Ureter (tissue), 1 donor: ENCODE results near the gene CTF1. TPM values are rescaled to one million over a fixed set of nuclear protein-coding genes. Genes with fewer than 3 reads are reported as not detected.

Source experiments
- DNase-seq: peaks from one replicate; pipeline ENCODE4 v3.0.0-alpha.2; 2020; ENCODE audit warnings: low spot score
- total RNA-seq: library from RNA; stranded (reverse); gene quantifications from one replicate; pipeline ENCODE4 v1.2.4, GENCODE V29; 2023
- donor health status: DM: yes; HTN: yes; CAD: no.

The CTF1 gene
- total RNA-seq, 1 donor from 2014 or later: 8.2 TPM

- DNase-seq: no peak
These were observed 10.7 kb downstream of the CTF1 start for GRCh38 chr16:30907064-30907463.

DNA sequence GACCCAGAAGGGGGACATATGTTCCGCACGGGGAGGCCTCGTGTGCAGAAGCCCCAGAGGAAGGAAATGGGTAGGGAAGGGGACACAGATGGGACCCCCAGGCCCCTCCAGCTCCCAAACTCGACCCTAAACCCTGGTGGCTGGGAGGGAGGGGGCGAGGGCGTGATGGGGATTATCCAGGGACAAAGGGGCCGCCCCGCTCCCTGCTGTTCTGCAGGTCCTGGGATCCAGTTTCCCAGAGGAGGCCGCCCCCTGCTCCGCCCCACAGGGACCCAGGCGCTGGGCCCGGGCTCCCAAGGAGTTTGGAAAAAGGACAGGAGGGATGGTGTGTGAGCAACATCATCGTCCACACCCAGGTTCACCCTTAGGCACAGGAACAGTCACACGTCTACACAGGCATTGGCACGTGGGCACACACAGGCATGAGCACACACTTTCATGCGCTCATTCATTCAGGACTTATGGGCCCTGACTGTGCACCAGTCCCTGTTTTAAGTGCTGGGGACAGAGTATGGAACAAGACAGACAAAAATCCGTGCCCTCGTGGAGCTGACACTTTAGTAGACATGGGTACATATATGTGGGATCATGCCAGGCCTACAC is 14.1 kb downstream of the CTF1 start:
- no peak for DNase-seq

DNA sequence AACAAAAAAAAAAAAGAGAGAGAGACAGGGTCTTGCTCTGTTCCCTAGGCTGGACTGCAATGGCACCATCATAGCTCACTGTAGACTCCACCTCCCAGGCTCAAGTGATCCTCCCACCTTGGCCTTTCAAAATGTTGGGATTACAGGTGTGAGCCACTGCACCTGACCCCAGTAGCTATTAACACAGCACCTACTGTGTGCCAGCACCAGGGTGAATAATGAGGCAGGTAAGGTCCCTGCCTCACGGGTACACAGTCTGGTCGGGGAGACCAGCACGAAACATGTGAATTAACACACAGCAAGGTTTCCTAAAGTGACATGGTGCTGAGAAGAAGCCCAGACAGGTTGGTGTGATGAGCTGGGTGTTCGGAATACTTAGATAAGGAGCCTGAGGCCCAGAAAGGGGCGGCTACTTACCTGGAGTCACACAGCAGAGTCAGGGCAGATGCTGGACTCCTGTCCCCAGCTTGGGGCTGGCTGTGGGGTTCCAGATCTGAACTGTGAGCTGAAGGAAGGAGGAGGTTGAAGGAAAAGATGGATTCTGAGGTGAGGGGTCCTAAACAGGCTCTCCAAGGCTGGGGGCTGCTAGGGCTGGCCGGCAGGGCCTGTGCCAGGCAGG is 16.5 kb downstream of the CTF1 start:
- DNase-seq: no peak

DNA sequence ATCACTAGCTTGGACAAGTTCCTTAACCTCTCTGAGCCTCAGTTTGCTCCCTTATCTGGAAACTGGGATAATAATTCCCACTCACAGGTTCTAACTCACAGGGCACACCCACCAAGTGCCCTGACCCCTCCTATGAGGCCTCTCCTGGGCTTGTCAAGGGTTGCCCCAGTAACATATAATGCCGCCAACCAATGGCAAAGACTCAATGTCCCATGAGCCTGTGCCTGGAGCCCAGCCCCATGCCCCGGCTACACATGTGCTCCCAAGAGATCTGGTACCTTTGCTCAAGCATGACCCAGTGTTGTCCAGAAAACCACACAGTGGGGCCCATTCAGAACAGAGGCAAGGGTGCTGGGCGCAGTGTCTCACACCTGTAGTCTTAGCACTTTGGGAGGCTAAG is 18.4 kb downstream of the CTF1 start:
- DNase-seq: no peak

DNA sequence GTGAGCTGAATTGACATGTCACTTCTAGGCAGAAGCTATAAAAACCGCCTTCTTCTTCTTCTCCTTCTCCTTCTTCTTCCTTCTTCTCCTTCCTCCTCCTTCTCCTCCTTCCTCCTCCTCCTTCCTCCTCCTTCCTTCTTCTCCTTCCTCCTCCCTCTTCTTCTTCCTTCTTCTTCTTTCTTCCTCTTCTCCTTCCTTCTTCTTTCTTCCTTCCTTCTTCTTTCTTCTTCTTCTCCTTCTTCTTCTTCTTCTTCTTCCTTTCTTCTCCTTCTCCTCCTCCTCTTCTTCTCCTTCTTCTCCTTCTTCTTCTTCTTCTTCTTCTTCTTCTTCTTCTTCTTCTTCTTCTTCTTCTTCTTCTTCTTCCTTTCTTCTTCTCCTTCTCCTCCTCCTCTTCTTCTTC is 22.2 kb downstream of the CTF1 start:
- no peak for DNase-seq

DNA sequence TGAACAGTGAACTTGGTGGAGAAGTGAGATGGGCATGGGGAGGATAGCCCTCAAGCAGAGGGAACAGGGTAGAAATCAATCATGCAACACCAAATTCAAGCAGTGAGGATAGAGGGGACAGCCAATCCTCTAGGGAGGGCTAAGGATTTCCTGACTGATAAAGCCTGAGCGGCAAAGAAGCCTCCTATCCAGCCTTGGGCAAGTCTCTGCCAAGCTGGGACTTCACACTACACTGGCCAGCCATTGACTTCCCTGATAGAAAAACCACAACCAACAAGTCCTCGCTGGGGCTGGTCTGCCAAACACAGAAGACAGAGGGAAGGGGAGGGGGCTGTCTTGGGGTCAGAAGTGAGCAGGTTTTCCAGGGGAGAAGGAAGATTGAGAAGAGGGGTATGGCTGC is 24.5 kb downstream of the CTF1 start:
- no peak for DNase-seq

DNA sequence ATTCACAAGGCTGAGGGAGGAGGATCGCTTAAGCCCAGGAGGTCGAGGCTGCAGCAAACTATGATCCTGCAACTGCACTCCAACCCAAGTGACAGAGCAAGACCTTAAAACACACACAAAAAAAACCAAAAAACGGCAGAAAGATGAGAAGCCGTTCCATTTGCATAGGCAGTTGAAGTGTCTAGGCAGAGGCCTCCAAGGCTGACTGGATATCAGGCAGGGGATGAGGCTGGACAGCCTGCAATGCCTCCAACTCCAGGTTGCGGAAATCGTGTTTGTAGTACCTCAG is 25.0 kb downstream of the CTF1 start:
- DNase-seq: no peak

DNA sequence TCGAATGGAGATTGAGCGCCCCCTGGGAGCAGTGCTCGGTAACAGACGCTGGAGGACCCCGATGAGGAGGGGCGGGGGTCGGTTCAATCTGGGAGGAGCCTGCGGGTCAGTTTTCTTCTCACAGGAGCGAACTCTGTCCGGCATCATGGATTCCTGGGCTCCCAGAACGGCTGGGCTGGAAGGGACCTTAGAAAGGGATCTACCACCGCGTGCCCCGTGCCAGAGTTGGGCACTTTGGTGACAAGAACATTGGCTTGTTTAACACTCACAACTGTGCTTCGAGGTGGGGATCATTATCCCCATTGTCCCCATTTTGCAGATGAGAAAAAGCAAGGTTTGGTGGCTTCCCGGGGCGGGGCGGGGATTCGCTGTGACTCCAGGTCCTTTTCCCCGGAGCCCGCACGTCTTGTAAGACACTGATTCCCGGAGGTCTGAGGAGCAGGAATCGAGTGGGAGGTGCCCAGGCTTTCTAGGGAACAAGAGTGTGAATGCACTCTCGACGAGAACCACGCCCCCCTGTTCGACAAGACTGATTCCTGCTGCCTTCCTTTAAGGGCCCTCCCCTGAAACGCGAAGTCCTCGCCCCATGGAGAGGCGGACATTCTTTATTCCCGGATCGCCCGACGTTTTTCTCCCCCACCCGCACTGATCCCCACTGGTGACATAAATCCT is 25.5 kb downstream of the CTF1 start:
- peak; percentile 94 for DNase-seq

DNA sequence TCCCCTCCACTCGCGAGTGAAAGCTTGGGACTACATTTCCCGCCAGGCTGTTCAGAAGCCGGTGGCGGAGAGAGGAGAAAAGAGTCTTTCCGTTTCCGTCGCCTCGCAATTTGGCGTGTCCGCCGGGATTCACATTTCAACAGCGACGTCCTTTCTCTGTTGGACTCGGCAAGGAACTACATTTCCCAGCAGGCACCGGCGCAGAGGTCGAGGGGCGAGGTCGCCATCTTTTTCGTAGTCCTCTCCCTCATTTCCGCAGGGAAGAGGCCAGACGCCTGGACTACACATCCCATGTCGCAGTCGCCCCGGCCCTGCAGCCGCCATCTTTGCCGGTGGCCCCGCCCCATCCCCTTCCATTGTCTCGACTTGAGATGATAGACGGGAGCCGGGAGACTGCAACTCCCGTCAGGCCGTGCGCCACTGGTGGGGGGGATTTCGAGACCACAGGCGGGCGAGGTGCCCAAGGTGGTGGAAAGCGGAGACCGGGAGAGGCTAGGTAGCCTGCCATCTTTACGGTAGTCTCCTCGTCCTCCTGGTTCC is 26.1 kb downstream of the CTF1 start:
- DNase-seq: peak; percentile 100

DNA sequence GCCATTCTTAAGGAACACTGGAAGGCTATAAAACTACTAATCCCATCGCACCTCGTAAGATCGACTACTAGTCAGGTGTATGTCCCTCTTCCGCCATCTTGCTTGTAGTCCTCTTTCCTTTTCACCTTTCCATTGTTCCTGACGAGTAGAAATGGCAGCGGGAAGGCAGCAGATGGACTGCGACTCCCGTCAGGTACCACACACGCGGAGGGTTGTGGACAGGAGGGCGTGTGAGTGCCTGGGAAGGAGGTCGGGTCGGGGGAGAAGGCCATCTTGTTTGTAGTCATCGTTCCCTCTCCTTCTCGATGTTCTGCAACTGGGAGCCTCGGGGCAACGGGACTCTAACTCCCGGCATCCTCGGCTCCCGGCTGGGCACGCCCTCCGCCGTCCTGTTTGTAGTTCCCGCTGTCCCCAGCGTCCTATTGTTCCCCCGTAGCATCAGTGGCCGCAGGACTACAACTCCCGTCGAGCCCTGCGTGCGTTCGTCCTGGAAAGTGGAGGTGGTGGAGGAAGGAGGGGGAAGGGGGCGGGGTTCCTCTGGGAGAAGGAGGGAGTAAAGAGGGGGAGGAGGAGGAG is 26.6 kb downstream of the CTF1 start:
- DNase-seq: peak; percentile 100

- peak; percentile 69 for DNase-seq
These were observed 27.2 kb downstream of the CTF1 start, which contains the start of gene FBXL19 for GRCh38 chr16:30923554-30924075. FBXL19 (plus strand) TSS chr16:30923572; CDS start chr16:30925755, 2,183 bp downstream.

- DNase-seq: no peak
These were observed 27.9 kb downstream of the CTF1 start for GRCh38 chr16:30924076-30924912.

- DNase-seq: no peak
These were observed 28.7 kb downstream of the CTF1 start for GRCh38 chr16:30924913-30925631.

DNA sequence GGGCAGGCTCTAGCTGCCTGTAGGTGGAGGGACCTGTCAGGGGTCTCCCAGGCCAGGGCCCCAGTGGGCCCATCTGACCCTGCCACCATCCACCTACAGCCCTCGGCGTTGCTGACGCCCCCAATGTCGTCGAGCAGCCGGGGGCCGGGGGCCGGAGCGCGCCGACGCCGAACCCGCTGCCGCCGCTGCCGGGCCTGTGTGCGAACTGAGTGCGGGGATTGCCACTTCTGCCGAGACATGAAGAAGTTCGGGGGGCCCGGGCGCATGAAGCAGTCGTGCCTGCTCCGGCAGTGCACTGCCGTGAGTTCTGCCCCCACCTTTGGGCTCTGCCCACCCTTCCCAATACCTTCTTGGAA is 29.2 kb downstream of the CTF1 start:
- no peak for DNase-seq

GRCh38 chr16:30925995-30926811 is 29.8 kb downstream of the CTF1 start:
- no peak for DNase-seq

- no peak for DNase-seq
These were observed 30.7 kb downstream of the CTF1 start for GRCh38 chr16:30926937-30927788.

- DNase-seq: no peak
These were observed 31.5 kb downstream of the CTF1 start for GRCh38 chr16:30927789-30928378.

DNA sequence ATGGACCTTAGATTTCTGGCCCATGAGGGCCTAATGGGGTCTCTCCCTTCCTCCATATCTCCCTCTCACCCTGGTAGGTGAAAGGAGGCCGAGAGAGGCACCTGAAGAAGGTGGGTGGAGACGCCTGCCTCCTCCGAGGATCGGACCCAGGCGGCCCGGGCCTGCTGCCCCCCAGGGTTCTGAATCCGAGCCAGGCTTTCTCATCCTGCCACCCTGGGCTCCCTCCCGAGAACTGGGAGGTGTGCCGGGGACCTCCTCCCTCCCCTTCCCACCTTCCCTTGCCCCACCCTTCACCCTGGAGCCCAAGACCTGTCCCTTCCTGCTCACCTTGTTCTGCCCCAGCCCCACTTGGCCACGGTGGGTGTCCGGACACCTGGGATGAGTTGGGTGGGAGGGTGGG is 32.0 kb downstream of the CTF1 start:
- no peak for DNase-seq

GRCh38 chr16:30929167-30929566 is 32.8 kb downstream of the CTF1 start:
- DNase-seq: no peak
